ENCODE results near the gene PRSS38.
A peak's percentile ranks its signal among the peaks of the same experiment; 100 is the strongest.

PRSS38 gene

DNA sequence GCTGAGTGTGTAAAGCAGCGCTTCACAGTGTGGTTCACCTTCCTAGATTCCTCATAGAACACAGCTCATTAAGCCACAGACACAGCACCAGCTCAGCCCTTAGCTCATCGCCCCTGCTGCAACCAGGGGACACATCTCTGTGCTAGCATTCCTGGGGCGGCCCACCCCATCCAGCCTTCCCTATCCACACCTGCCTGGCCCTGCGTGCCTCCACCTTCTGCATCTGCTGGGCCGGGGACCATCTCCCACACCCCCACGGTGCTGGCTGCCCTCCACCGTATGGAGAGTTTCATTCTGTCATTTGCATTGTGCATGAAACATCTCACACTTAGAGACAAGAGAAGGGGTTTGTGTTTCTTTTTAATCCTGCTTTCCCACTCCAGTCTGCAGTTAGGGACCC is 35.8 kb upstream of the PRSS38 start:
- DNase-seq = no peak

- no peak for DNase-seq
Observed at GRCh38 chr1:227780101-227781044, 35.1 kb upstream of the PRSS38 start.

- DNase-seq = no peak
Observed at GRCh38 chr1:227781314-227781930, 34.1 kb upstream of the PRSS38 start.

- no peak for DNase-seq
Observed at GRCh38 chr1:227782226-227782625, 33.2 kb upstream of the PRSS38 start.

DNA sequence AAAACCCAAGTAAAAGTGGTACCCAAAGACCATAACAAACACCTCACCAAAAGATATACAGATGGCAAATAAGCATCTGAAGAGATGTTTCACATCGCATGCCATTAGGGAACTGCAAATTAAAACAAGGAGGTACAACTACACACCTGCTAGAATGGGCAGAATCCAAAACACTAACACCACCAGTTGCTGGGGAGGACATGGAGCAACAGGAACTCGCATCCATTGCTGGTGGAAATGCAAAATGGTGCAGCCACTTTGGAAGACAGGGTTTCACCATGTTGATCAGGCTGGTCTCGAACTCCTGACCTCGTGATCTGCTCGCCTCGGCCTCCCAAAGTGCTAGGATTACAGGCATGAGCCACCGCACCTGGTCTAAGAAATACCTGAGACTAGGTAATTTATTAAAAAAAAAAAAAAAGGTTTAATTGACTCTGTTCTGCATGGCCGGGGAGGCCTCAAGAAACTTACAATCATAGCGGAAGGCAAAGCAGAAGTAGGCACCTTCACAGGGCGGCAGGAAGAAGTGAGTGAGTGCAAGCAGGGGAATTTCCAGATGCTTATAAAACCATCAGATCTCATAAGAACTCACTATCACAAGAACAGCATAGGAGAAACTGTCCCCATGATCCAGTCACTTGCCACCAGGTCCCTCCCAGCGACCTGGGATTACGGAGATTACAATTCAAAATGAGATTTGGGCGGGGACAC is 30.2 kb upstream of the PRSS38 start:
- no peak for DNase-seq

- peak; percentile 8 for DNase-seq
Observed at GRCh38 chr1:227785805-227786671, 29.4 kb upstream of the PRSS38 start.

DNA sequence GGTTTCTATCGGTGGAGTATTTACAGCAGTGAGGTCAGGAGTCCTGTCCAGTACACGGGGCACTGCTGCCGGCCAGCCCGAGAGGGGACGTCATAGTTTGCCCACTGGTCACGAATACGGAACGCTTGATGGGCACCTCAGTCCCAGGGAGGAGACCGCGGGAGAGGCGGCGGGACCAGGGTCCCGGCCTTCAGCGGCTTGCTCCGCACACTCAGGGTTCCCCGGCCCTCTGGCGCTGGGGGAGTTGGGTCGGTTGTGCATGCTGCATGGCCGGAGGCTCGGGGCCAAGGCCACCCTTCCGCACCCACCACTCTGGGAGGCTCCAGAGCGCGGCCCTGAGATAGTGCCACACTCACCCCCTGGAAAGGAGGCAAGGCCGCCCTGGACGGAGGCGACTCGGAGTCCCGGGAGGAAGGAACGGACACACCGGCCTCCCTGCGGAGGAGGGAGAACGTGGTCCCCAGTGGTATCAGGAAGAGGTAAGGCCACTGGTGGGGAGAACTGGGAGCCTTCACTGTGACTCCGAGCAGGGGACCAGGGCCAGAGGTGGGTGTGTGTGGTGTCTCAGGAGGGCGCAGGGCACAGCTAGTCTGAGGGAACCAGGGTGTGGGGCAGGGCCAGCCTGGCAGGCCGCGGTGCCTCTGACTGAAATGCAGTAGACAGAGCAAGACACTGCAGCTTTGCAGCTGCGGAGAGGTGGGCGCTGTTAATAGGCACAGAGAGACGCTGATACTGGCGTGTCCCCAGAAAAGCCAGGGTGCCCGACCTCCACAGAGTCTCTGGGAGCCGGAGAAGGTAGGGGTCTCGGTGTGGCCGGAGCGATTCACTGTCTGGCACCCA is 28.6 kb upstream of the PRSS38 start:
- peak; percentile 18 for DNase-seq

DNA sequence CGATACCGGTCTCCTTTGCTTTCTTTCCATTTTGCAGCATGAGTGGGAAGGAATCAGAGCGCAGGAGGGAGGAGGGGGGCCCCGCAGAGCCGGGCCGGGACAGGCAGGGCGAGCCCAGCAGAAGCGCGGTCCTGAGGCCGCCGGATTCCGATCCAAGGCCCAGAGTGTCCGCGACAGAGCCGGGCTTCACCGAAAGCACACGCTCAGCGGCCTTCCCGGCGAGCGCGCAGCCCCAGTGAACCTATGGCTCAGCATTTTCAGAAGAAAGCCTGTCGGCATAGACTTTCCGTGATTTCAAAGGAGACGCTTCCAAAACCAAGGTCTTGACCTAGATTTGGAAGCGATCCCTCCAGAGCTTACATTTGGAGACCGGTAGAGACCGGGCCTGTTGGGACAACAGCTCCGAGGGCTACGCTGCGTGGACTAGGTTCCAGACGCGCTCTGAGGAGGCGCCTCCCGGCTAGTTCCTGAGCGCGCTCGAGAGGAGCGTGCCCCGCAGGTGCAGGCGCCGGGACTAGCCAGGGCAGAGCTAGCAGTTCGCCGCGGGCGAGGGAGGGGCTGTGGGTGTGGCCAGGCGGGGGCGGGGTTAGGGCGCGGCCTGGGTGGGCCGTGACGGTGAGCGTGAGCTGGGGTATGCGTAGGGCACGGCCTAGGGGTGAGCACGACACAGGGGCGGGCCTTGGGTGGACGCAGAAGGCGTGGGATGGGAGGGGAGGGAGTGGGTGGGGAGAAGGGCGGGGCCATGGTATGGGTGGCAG is 27.8 kb upstream of the PRSS38 start:
- DNase-seq = peak; percentile 88

- peak; percentile 67 for DNase-seq
Observed at GRCh38 chr1:227788271-227789083, 27.0 kb upstream of the PRSS38 start.

GRCh38 chr1:227789084-227790033 is 26.1 kb upstream of the PRSS38 start:
- DNase-seq = no peak

- DNase-seq = no peak
Observed at GRCh38 chr1:227790034-227790400, 25.5 kb upstream of the PRSS38 start.

DNA sequence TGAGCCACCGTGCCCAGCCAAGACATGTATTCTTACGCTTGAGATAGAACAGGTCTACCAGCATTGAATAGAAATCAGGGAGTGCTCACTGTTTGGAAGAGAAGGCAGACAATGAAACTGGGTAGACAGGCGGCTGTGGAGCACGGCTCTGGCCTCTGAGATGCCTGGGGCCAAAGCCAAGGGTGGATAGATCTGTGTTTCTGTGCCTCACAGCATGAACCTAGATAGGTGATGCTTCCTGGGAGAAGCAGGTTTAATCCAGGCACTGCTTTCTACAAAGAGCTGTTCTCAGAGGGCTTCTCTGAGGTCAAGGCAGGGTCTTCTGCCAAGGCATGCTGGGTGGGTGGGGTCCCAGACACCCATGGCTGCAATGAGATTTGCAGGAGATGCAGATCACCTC is 24.6 kb upstream of the PRSS38 start:
- DNase-seq = no peak

GRCh38 chr1:227791425-227792143 is 23.9 kb upstream of the PRSS38 start:
- no peak for DNase-seq

- DNase-seq = no peak
Observed at GRCh38 chr1:227792216-227793078, 23.0 kb upstream of the PRSS38 start.

GRCh38 chr1:227793079-227793947 is 22.2 kb upstream of the PRSS38 start:
- no peak for DNase-seq
